ENCODE results near the gene RPL22.

Gene RPL22

DNA sequence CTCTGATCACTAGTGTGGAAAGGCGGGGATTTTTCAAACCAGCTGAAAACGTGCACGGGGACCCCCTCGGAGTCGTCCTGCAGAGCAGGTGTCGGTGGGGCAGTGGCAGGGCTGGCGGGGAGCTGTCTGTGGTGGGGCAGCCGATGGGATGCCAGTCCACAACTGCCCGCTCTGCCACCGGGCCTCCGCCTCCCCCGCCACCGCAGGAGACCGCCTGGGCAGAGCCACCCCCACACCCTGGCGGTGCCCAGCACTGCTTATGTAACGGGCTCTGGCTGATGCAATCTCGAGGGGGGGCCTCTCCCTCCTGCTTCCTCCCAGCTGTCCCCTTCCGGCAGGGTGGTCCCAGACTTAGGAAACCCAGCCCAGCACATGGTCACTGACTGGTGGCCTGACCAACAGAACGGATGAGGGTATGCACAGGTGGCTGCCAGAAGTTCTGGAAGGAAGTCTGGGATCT is 28.6 kb downstream of the RPL22 start:
- peak; percentile 13 for DNase-seq

DNA sequence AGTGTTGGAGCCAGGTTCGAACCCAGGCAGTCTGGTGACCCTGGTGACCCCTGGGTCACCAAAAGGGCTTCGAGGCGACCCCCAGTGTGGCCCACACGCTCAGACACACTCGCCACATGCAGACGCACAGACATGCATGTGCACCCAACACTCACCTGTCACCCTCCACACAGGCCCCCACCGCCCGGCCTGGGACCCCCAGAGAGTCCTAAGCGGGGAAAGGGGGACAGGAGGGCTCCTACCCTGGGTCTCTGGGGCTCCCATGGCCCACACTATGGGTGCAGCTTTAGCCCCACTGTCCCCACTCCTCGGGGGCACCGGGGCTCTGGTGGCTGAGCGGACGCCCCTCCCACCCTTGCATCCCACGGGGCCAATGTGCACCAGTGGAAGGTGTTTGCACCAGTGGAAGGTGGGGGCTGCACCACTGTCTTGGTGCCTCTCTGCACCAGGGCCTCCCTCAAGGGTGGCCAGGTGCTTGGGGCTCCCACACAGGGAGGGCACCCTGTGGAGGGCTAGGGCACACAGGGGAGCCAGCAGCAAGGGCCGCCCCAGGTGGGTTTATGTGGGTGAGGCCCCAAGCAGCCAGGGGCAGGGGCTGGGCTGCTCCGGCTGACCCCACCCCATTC is 29.2 kb downstream of the RPL22 start:
- DNase-seq, result no peak

DNA sequence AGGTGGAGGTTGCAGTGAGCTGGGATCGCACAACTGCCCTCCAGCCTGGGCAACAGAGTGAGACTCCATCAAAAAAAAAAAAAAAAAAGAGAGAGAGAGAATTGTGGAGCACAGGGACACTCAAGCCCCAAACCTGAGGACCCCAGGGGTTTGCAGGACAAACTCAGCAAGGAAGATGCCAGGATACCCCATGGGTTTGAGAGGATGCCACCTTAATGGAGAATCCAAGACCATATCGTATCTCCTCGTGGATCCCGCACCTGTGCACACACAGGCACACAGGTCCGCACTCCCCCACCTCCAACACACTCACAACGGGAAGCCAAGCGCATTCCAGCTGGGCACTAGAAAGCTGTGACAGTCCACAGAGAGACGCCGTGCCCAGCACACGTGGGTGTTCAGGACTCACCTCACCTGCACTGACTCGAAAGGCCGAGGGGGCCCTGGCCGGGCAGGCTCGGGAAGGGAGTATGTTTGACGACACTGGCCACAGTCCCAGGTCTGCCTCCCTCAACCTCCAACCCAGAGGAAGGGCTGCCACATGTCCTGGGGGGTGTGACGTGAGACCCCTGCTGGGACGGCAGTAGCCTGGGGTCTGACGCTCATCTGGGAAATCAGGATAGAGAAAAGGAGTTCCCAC is 30.3 kb downstream of the RPL22 start:
- no peak for DNase-seq

- DNase-seq, result no peak
Observed at GRCh38 chr1:6167391-6168303, 31.7 kb downstream of the RPL22 start.

- no peak for DNase-seq
Observed at GRCh38 chr1:6166655-6167390, 32.6 kb downstream of the RPL22 start.

GRCh38 chr1:6166221-6166620 is 33.2 kb downstream of the RPL22 start:
- no peak for DNase-seq

GRCh38 chr1:6165441-6165985 is 33.9 kb downstream of the RPL22 start:
- DNase-seq, result no peak

DNA sequence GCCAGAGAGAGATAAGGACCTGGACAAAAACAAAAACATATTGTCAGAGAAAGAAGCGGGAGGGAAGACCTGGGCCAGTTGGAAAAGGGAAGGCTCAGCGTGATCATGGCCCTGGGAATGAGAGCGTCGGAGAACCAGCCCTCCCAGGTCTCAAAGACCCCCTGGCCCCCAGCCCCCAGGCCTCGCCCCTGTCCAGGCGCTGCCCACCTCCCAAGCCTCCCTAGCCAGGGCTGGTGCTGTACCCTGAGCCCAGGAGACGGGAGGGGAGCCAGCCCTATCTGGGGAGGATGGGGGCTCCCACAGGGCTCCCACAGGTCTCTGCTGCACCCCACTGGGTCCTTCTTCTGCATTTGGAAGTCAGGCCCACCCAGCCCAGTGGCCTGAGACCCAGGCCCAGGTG is 34.4 kb downstream of the RPL22 start:
- DNase-seq, result no peak

- no peak for DNase-seq
Observed at GRCh38 chr1:6163973-6164617, 35.3 kb downstream of the RPL22 start.

DNA sequence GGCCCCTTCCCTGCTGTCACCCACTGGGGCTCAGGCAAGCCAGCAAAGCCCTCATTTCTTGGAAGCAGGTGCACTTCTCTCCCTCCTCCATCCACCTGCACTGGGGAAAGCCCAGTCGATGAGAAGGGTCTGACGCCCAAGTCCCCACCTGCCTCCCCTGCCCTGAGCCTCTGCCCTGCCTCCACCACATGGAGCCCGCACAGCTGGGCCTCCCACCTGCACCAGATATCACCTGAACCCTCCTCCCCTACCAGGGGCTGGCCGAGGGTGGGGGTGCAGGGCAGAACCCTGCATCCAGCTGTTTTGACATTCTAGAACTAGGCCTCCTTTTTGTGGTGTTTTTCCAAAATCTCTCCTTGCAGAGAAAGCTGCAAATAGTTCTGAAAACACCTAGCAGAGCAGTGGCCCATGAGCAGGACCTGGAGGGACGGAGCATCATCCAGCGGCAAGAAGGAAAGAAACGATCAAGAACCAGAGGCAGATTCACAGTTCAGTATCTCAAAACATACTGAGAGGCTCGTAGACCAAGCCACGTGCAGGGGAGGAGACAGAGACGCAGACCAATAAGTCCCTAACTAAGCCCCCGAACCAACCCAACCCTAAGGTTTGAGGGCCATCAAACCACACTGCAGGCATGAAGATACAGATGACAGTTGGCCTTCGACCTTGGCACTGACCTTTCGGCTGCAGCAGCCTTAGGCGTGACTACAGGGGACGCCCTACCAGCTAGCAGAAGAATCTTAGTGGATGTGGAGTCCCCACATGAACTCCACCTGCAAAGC is 36.0 kb downstream of the RPL22 start:
- DNase-seq, result no peak

DNA sequence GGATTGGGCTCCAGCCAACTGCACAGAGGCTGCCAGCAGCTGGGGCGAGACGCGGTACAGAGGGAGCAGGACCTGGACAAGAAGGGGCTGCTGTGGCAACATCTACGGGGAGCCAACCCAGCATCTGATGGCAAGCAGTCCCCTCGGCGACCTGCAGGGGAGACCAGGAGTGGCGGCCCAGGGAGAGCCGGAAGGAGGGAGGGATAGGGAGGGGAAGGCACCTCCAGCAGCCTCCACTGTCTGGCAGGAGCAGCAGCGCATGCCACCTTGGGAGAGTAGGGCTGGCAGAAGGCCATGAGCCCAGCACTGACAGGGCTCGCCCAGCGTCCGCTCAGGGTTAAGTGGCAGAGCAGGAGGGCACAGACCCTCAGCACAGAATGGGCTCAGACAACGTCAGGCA is 36.6 kb downstream of the RPL22 start:
- DNase-seq, result no peak

DNA sequence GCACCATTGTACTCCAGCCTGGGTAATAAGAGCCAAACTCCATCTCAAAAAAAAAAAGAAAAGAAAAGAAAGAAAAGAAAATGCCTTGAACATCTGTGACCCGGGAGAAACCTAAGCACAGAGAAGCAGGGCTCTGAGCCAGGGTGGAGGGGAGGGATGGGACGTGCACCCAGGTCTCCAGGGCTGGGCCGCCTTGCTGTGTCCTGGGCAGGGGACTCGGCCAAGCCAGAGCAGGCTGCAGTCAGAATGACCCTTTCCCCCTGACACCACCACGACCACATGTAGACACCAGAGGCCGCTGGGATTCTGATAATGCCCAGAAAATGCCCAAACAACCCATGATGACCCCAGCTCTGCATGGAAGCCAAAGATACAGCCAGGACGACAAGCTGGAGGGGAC is 37.1 kb downstream of the RPL22 start:
- no peak for DNase-seq

GRCh38 chr1:6158181-6158580 is 41.2 kb downstream of the RPL22 start:
- no peak for DNase-seq

GRCh38 chr1:6157528-6158174 is 41.7 kb downstream of the RPL22 start:
- DNase-seq, result no peak

DNA sequence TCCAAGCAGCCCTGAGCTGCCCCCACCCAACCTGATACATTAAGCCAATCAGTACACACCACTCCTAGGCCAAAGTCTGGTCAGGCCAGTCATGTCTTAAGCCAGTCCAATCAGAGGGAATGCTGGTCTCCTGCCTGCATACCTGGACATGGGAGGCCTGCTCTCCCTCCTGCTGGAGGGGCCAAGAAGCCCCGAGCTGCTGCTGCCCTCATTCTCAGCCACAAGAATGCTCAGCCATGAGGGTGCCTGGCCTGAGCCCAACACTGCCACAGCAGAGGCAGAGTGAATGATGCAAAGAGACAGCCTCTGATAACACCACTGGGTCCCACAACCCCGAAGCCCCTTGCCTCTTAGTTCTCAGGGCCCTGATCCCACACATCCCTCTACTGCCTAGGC is 42.3 kb downstream of the RPL22 start:
- no peak for DNase-seq

DNA sequence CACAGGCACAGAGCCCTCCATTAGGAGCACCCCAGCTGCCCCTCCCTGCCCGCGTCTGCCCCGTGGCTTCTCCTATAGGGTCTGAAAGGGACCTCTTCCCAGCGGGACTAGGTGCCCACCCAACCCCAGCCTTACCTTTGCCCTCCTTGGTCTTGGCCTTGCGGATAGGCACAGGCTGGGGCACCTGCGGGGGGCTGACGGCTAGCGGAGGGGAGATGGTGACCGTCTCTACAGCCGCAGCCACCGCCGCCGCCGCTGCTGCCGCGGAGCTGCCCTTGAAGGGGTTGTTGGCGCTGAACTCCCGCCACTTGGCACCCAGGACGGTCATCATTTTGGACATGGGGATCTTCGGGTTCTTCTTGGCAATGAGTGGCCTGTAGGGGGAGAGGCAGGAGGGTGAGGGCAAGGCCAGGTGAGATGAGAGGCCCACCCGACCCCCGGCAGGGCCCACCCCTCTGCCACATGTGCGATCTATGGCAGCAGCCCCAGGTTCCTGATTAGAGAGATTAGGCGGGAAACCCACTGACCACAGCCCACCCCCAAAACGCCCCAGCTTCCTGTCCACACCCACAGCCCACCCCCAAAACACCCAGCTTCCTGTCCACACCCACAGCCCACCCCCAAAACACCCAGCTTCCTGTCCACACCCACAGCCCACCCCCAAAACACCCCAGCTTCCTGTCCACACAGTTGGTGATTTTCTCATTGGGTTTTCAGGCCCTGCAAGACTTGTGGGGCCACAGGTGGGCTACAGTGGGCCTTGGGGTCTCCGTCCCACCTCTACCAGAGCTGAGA is 44.7 kb downstream of the RPL22 start:
- DNase-seq, result no peak

GRCh38 chr1:6152882-6153281 is 46.5 kb downstream of the RPL22 start:
- no peak for DNase-seq

DNA sequence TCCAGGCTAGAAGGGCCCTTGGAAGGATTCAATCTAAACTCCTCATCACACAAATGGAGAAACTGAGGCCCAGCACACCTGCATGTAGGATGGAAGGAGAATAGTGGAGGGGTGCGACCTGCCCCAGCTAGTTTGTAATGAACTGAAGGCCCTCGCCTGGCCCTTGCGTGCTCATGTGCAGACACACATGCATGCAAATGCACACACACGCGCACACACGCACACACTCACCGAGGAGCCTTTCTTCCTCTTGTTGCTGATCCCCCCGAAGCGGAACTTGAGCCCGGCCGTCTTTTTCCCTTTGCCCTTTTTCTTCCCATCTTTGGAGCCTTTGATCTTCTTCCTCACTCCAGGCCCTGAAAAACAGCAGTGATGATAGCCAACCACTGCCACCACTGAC is 47.2 kb downstream of the RPL22 start:
- DNase-seq, result no peak

- no peak for DNase-seq
Observed at GRCh38 chr1:6151291-6151822, 48.0 kb downstream of the RPL22 start.
